ENCODE measurements around the gene CLCN6.

CLCN6 gene

GRCh38 chr1:11790101-11790879, 15.7 kb upstream of the CLCN6 start:
- H3K9ac ChIP-seq (ENCODE audit: low read length), result no peak overlapping the region
- no peak for TF ChIP-seq EZH2phosphoT487 (IDR thresholded peaks at IDR 0.05; ENCODE audit: low read depth)
- no peak for TF ChIP-seq CTCF (IDR thresholded peaks at IDR 0.05; ENCODE audit: low read depth, low read length)
- H3K4me1 ChIP-seq (ENCODE audit: low read length), result peaks cover 27% of the 10 kb centered on the region
- H3K4me3 ChIP-seq (ENCODE audit: low read length), result no peak overlapping the region
- H3K36me3 ChIP-seq (replicated peaks; ENCODE audit: low read depth, low read length), result no peaks in the 10 kb centered on the region
- H3K4me2 ChIP-seq (ENCODE audit: low read length), result 0 out of 2 replicates have a peak overlapping the region, but pooled peaks have one; percentile 44
- no peaks in the 10 kb centered on the region for H3K9me3 ChIP-seq (ENCODE audit: insufficient read depth, low read length)
- no peak overlapping the region for H3K27ac ChIP-seq (ENCODE audit: low read length)
- H3K27me3 ChIP-seq (ENCODE audit: low read depth, low read length), result no peaks in the 10 kb centered on the region
- no peak overlapping the region for H2AFZ ChIP-seq (ENCODE audit: low read depth, low read length)
- H4K20me1 ChIP-seq (ENCODE audit: insufficient read depth, low read length), result no peaks in the 10 kb centered on the region
- H3K79me2 ChIP-seq (ENCODE audit: low read length), result no peaks in the 10 kb centered on the region

GRCh38 chr1:11790880-11791715, 14.9 kb upstream of the CLCN6 start:
- H4K20me1 ChIP-seq (ENCODE audit: insufficient read depth, low read length), result no peaks in the 10 kb centered on the region
- TF ChIP-seq EZH2phosphoT487 (IDR thresholded peaks at IDR 0.05; ENCODE audit: low read depth), result no peak
- TF ChIP-seq CTCF (IDR thresholded peaks at IDR 0.05; ENCODE audit: low read depth, low read length), result no peak
- H3K79me2 ChIP-seq (ENCODE audit: low read length), result no peaks in the 10 kb centered on the region
- peak overlapping the region; percentile 34; the same call in 1 of the 2 replicates for H3K27ac ChIP-seq (ENCODE audit: low read length)
- no peak overlapping the region for H3K4me3 ChIP-seq (ENCODE audit: low read length)
- H3K9ac ChIP-seq (ENCODE audit: low read length), result no peak overlapping the region
- H3K4me2 ChIP-seq (ENCODE audit: low read length), result peak overlapping the region; percentile 44
- H3K4me1 ChIP-seq (ENCODE audit: low read length), result peaks cover 25% of the 10 kb centered on the region
- H2AFZ ChIP-seq (ENCODE audit: low read depth, low read length), result no peak overlapping the region
- H3K27me3 ChIP-seq (ENCODE audit: low read depth, low read length), result no peaks in the 10 kb centered on the region
- H3K9me3 ChIP-seq (ENCODE audit: insufficient read depth, low read length), result no peaks in the 10 kb centered on the region
- H3K36me3 ChIP-seq (replicated peaks; ENCODE audit: low read depth, low read length), result no peaks in the 10 kb centered on the region

GRCh38 chr1:11792106-11792505, 13.9 kb upstream of the CLCN6 start:
- Histone ChIP-seq H3K79me2 (ENCODE audit: low read length) (no peaks in the 10 kb centered on the region), H4K20me1 (ENCODE audit: insufficient read depth, low read length) (no peaks in the 10 kb centered on the region), H2AFZ (ENCODE audit: low read depth, low read length) (peak overlapping the region; percentile 39; the same call in 1 of the 2 replicates), H3K4me3 (ENCODE audit: low read length) (peak overlapping the region; percentile 56), H3K27ac (ENCODE audit: low read length) (peak overlapping the region; percentile 74), H3K4me1 (ENCODE audit: low read length) (peaks cover 25% of the 10 kb centered on the region), H3K9ac (ENCODE audit: low read length) (peak overlapping the region; percentile 47; the same call in 1 of the 2 replicates), H3K27me3 (ENCODE audit: low read depth, low read length) (no peaks in the 10 kb centered on the region), H3K36me3 (replicated peaks; ENCODE audit: low read depth, low read length) (no peaks in the 10 kb centered on the region), H3K4me2 (ENCODE audit: low read length) (peak overlapping the region; percentile 56), H3K9me3 (ENCODE audit: insufficient read depth, low read length) (no peaks in the 10 kb centered on the region)
- TF ChIP-seq CTCF (IDR thresholded peaks at IDR 0.05; ENCODE audit: low read depth, low read length) (no peak), EZH2phosphoT487 (IDR thresholded peaks at IDR 0.05; ENCODE audit: low read depth) (no peak)

- H3K36me3 ChIP-seq (replicated peaks; ENCODE audit: low read depth, low read length), result no peaks in the 10 kb centered on the region
Measured at GRCh38 chr1:11793819-11794218, 12.2 kb upstream of the CLCN6 start.

More at GRCh38 chr1:11793819-11794218, 12.2 kb upstream of the CLCN6 start:
- Histone ChIP-seq H4K20me1 (ENCODE audit: insufficient read depth, low read length) (no peaks in the 10 kb centered on the region), H2AFZ (ENCODE audit: low read depth, low read length) (no peak overlapping the region), H3K4me3 (ENCODE audit: low read length) (no peak overlapping the region), H3K4me2 (ENCODE audit: low read length) (no peak overlapping the region), H3K79me2 (ENCODE audit: low read length) (no peaks in the 10 kb centered on the region), H3K9me3 (ENCODE audit: insufficient read depth, low read length) (no peaks in the 10 kb centered on the region), H3K9ac (ENCODE audit: low read length) (no peak overlapping the region), H3K27ac (ENCODE audit: low read length) (no peak overlapping the region), H3K4me1 (ENCODE audit: low read length) (peaks cover 25% of the 10 kb centered on the region), H3K27me3 (ENCODE audit: low read depth, low read length) (no peaks in the 10 kb centered on the region)
- TF ChIP-seq EZH2phosphoT487 (IDR thresholded peaks at IDR 0.05; ENCODE audit: low read depth), result no peak
- no peak for TF ChIP-seq CTCF (IDR thresholded peaks at IDR 0.05; ENCODE audit: low read depth, low read length)
